Effector CD8-positive, alpha-beta T cell (primary cell): Measurements from ENCODE around the gene ADGRA1.

Experiments used
- DNase-seq: peaks from one replicate; lab custom pipeline; 2025; lab: John Stamatoyannopoulos, UW

Gene ADGRA1

DNA sequence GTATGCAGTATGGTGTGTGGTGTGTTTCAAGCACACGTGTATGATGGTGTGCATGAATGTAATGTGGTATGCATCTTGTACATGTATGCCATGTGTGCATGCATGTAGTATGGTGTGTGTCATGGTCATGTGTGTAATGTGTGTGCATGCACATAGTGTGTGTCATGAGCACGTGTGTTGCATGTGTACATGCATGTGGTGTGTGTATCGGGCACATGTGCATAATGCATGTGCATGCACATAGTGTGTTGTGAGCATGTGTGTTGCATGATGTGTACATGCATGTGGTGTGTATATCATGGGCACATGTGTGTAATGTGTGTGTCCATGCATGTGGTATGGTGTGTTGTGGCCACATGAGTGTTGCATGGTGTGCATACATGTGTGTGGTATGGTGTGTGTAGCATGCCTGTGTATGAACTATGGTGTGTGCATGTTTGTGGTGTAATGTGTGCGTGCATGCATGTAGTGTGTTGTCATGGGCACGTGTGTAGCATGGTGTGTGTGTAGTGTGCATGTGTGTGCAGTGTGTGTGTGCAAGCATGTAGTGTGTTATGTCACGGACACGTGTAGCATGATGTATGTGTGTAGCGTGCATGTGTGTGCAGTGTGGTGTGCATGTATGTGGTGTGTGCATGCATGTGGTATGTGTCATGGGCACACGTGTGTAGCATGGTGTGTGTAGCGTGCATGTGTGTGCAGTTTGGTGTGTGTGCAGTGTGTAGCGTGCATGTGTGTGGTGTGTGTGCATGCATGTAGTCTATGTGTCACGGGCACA lies 89.8 kb downstream of the ADGRA1 start:
- DNase-seq, result no peak

DNA sequence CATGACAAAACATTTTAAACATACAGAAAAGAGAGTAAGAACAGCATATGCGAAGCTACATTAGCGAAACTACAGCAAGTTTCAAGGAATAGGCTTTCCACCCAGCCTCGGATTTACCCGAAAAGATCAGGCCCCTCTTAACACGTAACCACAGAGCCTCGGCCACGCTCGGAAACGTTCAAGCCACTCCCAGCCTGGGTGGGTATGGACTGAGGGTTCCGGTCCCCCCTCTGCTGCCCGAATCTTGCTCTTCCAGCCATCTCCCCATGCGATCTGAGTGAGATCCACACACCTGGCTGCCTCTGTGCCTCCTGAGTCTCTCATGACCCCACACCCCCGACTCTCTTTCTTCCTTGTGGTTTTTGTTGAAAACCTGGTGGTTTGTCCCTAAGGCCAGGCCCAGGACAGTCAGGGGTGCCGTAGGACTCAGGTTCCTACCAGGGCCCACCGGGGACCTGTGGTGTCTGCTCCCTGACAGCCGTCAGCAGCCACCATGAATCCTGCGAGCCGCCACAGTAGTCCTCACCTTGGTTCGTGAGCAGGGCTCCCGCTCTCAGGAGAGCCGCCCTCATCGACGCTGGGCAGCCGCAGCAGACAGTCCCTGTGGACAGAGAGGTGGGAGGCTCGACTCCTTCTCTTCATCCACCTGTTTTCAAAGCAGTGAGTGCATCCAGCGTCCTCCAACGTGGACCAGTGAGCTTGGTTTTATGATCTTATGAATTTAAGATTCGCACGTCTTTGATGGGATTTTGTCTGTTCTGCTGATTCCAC lies 90.8 kb downstream of the ADGRA1 start:
- DNase-seq, result no peak

DNA sequence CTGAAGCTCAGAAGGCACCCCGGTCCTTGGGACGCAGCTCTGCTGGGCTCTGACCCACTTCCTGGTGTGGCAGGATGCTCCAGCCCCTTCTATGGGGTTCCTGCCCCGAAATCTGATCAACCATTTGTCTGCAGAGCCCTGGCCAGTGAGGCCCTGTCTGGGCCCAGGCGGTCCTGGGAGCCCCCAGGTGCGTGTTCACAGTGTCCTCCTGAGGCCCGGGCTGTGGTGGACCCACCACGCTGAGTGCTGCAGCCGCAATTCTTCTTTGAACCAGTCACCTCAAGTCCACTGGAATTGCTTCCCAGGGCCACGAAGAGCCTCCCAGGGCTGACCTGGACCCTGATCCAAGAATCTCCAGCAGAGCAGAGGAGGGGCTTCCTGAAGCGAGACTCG lies 91.4 kb downstream of the ADGRA1 start:
- no peak for DNase-seq

DNA sequence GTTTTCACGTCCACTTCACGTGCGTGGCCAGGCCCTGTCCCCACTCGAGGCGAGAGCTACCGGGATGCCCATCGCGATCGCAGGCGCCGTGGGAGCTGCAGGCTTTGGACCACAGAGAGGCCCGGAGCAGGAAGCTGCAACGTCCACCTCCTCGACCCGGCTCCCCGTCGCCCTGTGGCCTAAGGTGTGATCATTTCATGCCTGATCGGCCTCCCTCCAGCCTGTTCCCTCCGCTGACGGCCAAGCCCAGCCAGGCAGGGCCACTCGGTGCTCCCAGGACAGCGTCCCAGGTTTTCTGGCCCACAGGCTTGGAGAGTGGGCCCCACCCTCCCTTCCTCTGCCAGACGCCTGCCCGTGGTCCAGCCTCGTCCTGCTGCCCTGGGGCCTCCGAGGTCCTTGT lies 91.9 kb downstream of the ADGRA1 start:
- DNase-seq, result no peak

- no peak for DNase-seq
Measured at GRCh38 chr10:133180192-133180964, 92.7 kb downstream of the ADGRA1 start.

- DNase-seq, result no peak
Measured at GRCh38 chr10:133180965-133181639, 93.4 kb downstream of the ADGRA1 start.
